Sigmoid colon (tissue), 7 donors: Measurements from ENCODE around the gene ANKLE1. TPM values are rescaled to one million over a fixed set of nuclear protein-coding genes. Genes with fewer than 3 reads are reported as not detected.

Experiments
- DNase-seq: peaks from one replicate; pipeline ENCODE4 v3.0.0-alpha.2; 2019
- H3K27ac ChIP-seq, 4 donors: fragments of 200-600 bp; sonication (generic); one replicate each; pipeline ENCODE4 v1.5.1; 2016 to 2019; ENCODE audit warnings: mild to moderate bottlenecking in 1 of 4
- H3K27me3 ChIP-seq, 3 donors: fragments of 200-600 bp; sonication (generic); one replicate each; pipeline ENCODE4 v1.5.1; 2019; ENCODE audit warnings: mild to moderate bottlenecking in 1 of 3
- H3K36me3 ChIP-seq, 4 donors: fragments of 200-600 bp; sonication (generic); one replicate each; pipeline ENCODE4 v1.5.1; 2016 to 2019
- H3K4me1 ChIP-seq, 4 donors: fragments of 200-600 bp; sonication (generic); one replicate each; pipeline ENCODE4 v1.5.1; 2017 to 2019
- H3K4me3 ChIP-seq, 4 donors: fragments of 200-600 bp; sonication (generic); one replicate each; pipeline ENCODE4 v1.5.1; 2017 to 2019; ENCODE audit warnings: mild to moderate bottlenecking in 2 of 4, moderate library complexity in 1 of 4
- H3K9me3 ChIP-seq, 4 donors: fragments of 200-600 bp in 3 of 4; sonication (generic) in 3 of 4; one replicate each; pipeline versions ENCODE4 v1.5.1 to v1.6.1; 2013 to 2019
- CTCF ChIP-seq, 4 experiments: fragments of 450-650 bp in 3 of 4; fragments of 200-600 bp in 1 of 4; IDR thresholded peaks; one replicate each; pipeline ENCODE4 v1.5.1; 2016 to 2019; ENCODE audit warnings: antibody characterized with exemption in 4 of 4, mild to moderate bottlenecking in 3 of 4, moderate library complexity in 2 of 4
- EP300 ChIP-seq, 4 donors: sonication (generic); formaldehyde crosslinking; IDR thresholded peaks; one replicate each; pipeline ENCODE4 v1.6.1; 2017; ENCODE audit warnings: antibody characterized with exemption in 4 of 4
- POLR2A ChIP-seq, 2 donors: fragments of 450-650 bp; IDR thresholded peaks; one replicate each; pipeline ENCODE4 v1.6.1; 2016; ENCODE audit warnings: antibody characterized with exemption in 2 of 2, mild to moderate bottlenecking in 2 of 2, moderate library complexity in 2 of 2
- POLR2AphosphoS5 ChIP-seq, 4 donors: sonication (generic); formaldehyde crosslinking; IDR thresholded peaks; one replicate each; pipeline ENCODE4 v1.6.1; 2017; ENCODE audit warnings: antibody characterized with exemption in 4 of 4
- WGBS, 2 donors: extraction: QIAGEN DNeasy Blood & Tissue Kit; methylation state at CpG; one replicate each; pipeline ENCODE4 v1.1.7; 2013; 5-methylcytosine and 5-hydroxymethylcytosine counted together
- intact Hi-C: fragments of 100-400 bp; cut with DNase I; formaldehyde crosslinking; loops from one replicate; pipeline ENCODE4 v1.15.1; 2023
- polyA plus RNA-seq, 3 donors: library from polyadenylated mRNA; stranded (reverse); fragments of 200-250 nt; gene quantifications; one replicate each; pipeline ENCODE4 v1.2.3, GENCODE V29; 2013
- total RNA-seq, 4 donors: library from RNA; depleted of rRNA; stranded (reverse); fragments of >200 nt; gene quantifications; one replicate each; pipeline ENCODE4 v1.1.0, GENCODE V29; 2016
- donor health status: healthy with polysubstance abuse.
- donor health status: Bipolar disorder and iron deficiency.
- donor health status: healthy.

The ANKLE1 gene
- total and polyA plus RNA-seq, 7 donors: 0.49 to 1.3 (median 0.71) TPM; not detected in 2

- WGBS, 2 donors: 28 to 68% methylated on average over 21 of the region's 21 CpGs
- no peaks in the 10 kb centered on the region for H3K9me3 ChIP-seq
- H3K36me3 ChIP-seq: no peaks in the 10 kb centered on the region
- H3K27me3 ChIP-seq: no peaks in the 10 kb centered on the region
- no peak for TF ChIP-seq CTCF (IDR thresholded peaks at IDR 0.05)
- TF ChIP-seq EP300 (IDR thresholded peaks at IDR 0.05): no peak
- no peak for TF ChIP-seq POLR2AphosphoS5 (IDR thresholded peaks at IDR 0.05)
- TF ChIP-seq POLR2A (IDR thresholded peaks at IDR 0.05): no peak
- peak overlapping the region in 1 of 4 donors; percentile 8 for H3K27ac ChIP-seq
- H3K4me1 ChIP-seq: peaks cover 0 to 28% (median 20%) of the 10 kb centered on the region in 4 donors
- no peak overlapping the region for H3K4me3 ChIP-seq
- DNase-seq: no peak
- intact Hi-C loops: loop anchor here (5.0 kb wide), 2 partner anchors 34 to 59 kb away; partner anchors contain the start of genes ANKLE1, DDA1 and MRPL34
These were observed 33.5 kb upstream of the ANKLE1 start for GRCh38 chr19:17248011-17248776.

DNA sequence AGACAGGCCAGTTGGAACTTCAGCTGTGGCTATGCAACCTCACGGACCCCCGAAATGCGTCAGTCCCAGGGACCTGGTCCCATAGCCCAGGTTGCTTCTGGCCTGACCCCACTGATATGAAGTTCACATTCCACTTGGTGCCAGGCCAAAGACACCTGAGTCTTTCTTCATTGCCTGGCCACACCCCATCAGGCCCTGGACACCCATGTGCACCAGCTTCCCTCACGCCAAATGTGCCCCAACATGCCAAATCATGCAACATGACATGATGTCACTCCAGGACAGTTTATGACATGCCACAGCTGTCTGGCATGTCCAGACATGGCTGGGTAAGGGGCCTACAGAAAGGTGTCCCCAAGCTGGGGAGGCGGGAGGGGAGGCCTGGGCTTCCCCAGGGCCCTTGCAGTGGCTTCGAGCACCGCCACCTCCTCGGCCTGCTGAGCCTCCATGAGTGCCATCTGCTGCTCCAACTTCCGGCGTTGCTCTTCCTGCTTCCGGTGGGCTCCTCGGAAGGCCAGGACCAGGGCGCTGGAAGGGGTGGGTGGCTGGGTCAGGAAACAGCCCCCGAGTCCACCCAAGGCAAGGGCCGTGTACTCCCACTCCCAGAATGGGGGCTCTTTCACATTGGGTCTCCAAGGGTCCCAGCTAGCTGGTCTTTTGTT, 31.7 kb upstream of the ANKLE1 start:
- intact Hi-C loops: loop anchor here (5.0 kb wide), 2 partner anchors 32 to 57 kb away; partner anchors contain the start of genes ANKLE1, DDA1 and MRPL34
- Histone ChIP-seq H3K4me3 (no peak overlapping the region), H3K27ac (no peak overlapping the region), H3K9me3 (no peaks in the 10 kb centered on the region), H3K27me3 (no peaks in the 10 kb centered on the region), H3K4me1 (peaks cover 0 to 13% (median 10%) of the 10 kb centered on the region in 4 donors), H3K36me3 (no peaks in the 10 kb centered on the region)
- no peak for DNase-seq
- 78 to 86% methylated on average over 15 of the region's 15 CpGs for WGBS, 2 donors
- no peak for TF ChIP-seq EP300 (IDR thresholded peaks at IDR 0.05)
- no peak for TF ChIP-seq CTCF (IDR thresholded peaks at IDR 0.05)
- TF ChIP-seq POLR2A (IDR thresholded peaks at IDR 0.05): no peak
- TF ChIP-seq POLR2AphosphoS5 (IDR thresholded peaks at IDR 0.05): no peak

GRCh38 chr19:17254636-17255035, 27.1 kb upstream of the ANKLE1 start:
- TF ChIP-seq POLR2AphosphoS5 (IDR thresholded peaks at IDR 0.05) (no peak), POLR2A (IDR thresholded peaks at IDR 0.05) (no peak), CTCF (IDR thresholded peaks at IDR 0.05) (no peak), EP300 (IDR thresholded peaks at IDR 0.05) (no peak)
- H3K27me3 ChIP-seq: no peaks in the 10 kb centered on the region
- no peaks in the 10 kb centered on the region for H3K36me3 ChIP-seq
- no peak for DNase-seq
- peaks cover 0 to 2% (median 0%) of the 10 kb centered on the region in 4 donors for H3K9me3 ChIP-seq
- H3K4me3 ChIP-seq: no peak overlapping the region
- no peak overlapping the region for H3K27ac ChIP-seq
- 52 to 79% methylated on average over 10 of the region's 10 CpGs for WGBS, 2 donors
- no peaks in the 10 kb centered on the region for H3K4me1 ChIP-seq
- intact Hi-C loops: no loop called here

DNA sequence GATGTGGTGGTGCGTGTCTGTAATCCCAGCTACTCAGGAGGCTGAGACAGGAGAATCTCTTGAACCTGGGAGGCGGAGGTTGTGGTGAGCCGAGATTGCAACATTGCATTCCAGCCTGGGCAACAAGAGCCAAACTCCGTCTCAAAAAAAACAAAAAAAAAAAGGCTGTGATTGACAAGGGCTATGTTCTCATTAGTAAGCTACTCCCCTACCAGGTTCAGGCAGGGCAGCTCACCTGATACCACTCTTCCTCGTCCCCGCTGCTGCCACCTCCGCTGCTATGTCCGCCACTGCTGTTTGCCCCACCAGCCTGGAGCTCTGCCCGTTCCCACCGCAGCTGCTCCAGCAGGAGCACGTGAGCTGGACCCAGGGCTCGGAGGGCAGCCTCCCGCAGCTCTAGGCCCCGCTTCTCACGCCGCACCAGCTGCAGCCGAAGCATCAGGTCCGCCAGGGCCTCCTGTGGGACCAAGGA, 26.5 kb upstream of the ANKLE1 start:
- Histone ChIP-seq H3K27me3 (no peaks in the 10 kb centered on the region), H3K9me3 (peaks cover 0 to 5% (median 0%) of the 10 kb centered on the region in 4 donors), H3K4me1 (no peaks in the 10 kb centered on the region), H3K4me3 (no peak overlapping the region), H3K27ac (no peak overlapping the region), H3K36me3 (no peaks in the 10 kb centered on the region)
- DNase-seq: no peak
- intact Hi-C loops: no loop called here
- TF ChIP-seq POLR2AphosphoS5 (IDR thresholded peaks at IDR 0.05) (no peak), POLR2A (IDR thresholded peaks at IDR 0.05) (no peak), EP300 (IDR thresholded peaks at IDR 0.05) (no peak), CTCF (IDR thresholded peaks at IDR 0.05) (no peak)
- 32 to 73% methylated on average over 18 of the region's 18 CpGs for WGBS, 2 donors
